Activated B cell treated with CpG ODN at 0.5 μM for 24 hours (primary cell): ENCODE data around the gene NUDT22. TPM values are rescaled to one million over a fixed set of nuclear protein-coding genes. Genes with fewer than 3 reads are reported as not detected.

Experiments used
- ATAC-seq: fragments of 200-7000 bp; cut with Tn5 transposase; one replicate; pipeline ENCODE4 v1.10.0; 2021; ENCODE audit warnings: low read depth, mild to moderate bottlenecking, moderate library complexity
- CTCF ChIA-PET: fragments of 350-600 bp; sonication (Branson Sonifier 250); formaldehyde crosslinking; loops from one replicate; lab custom pipeline; 2021; ENCODE audit warnings: antibody characterized with exemption; lab: Charles Lee
- POLR2A ChIA-PET: fragments of 350-600 bp; sonication (Branson Sonifier 250); formaldehyde crosslinking; loops from one replicate; lab custom pipeline; 2021; ENCODE audit warnings: antibody characterized with exemption; lab: Charles Lee
- DNase-seq: peaks from one replicate; pipeline ENCODE4 v3.0.0; 2022
- H3K27ac Mint-ChIP-seq: one replicate; pipeline ENCODE4 v1.8.0; 2020; ENCODE audit warnings: mixed read lengths
- H3K27me3 Mint-ChIP-seq: one replicate; pipeline ENCODE4 v1.8.0; 2021; ENCODE audit warnings: mixed read lengths
- H3K36me3 Mint-ChIP-seq: one replicate; pipeline ENCODE4 v1.8.0; 2021; ENCODE audit warnings: low read depth, mixed read lengths
- H3K4me1 Mint-ChIP-seq: one replicate; pipeline ENCODE4 v1.8.0; 2021; ENCODE audit warnings: mixed read lengths
- H3K4me3 Mint-ChIP-seq: one replicate; pipeline ENCODE4 v1.8.0; 2020; ENCODE audit warnings: mild to moderate bottlenecking, mixed read lengths
- H3K9me3 Mint-ChIP-seq: one replicate; pipeline ENCODE4 v1.8.0; 2020; ENCODE audit warnings: mixed read lengths
- intact Hi-C: fragments of 100-400 bp; cut with micrococcal nuclease; formaldehyde crosslinking; loops from one replicate; pipeline ENCODE4 v1.15.1; 2024
- total RNA-seq: library from RNA; stranded (reverse); gene quantifications from 2 replicates; pipeline ENCODE4 v1.2.3, GENCODE V29; 2022
- TF ChIP-seq, protein P1 (sequence below): fragments of 200-600 bp; IDR thresholded peaks from one replicate; pipeline ENCODE4 v1.8.0; 2022; ENCODE audit warnings: antibody characterized with exemption, mild to moderate bottlenecking

The NUDT22 gene
- total RNA-seq, 1 donor from 2014 or later = 95.3 TPM

DNA sequence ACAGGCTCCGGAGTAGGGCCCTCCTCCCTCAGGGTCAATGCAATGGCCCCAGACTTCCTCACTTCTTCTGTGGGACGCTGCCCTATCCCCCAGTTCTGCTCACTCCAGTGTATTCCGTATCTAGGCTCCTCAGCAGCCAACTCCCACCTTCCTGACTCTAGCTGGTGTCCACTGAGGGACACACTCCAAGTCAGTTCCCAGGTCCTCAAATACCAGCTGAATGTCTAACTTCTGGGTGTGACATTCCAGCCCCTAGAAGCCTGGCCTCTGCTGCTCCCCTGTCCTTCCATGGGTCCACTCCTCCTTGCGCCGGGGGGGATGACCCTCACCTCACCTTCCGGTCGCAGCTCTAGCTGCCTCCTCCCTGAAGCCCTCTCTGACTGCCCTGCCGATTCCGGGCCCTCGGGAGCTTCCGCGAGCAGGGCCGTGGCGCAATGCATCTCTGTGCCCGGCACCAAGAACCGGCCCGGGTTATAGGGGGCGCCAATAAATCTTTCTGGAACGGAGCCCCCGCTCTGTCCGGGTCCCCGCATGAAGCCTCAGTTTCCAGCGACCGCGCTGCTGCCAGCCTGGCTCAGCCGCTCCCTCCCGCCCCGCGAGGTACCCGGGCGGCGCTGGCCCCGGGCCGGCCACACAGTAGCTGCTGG, 42.9 kb downstream of the NUDT22 start:
- peak overlapping the region; percentile 95 for H3K27ac Mint-ChIP-seq
- TF ChIP-seq, protein P1, sequence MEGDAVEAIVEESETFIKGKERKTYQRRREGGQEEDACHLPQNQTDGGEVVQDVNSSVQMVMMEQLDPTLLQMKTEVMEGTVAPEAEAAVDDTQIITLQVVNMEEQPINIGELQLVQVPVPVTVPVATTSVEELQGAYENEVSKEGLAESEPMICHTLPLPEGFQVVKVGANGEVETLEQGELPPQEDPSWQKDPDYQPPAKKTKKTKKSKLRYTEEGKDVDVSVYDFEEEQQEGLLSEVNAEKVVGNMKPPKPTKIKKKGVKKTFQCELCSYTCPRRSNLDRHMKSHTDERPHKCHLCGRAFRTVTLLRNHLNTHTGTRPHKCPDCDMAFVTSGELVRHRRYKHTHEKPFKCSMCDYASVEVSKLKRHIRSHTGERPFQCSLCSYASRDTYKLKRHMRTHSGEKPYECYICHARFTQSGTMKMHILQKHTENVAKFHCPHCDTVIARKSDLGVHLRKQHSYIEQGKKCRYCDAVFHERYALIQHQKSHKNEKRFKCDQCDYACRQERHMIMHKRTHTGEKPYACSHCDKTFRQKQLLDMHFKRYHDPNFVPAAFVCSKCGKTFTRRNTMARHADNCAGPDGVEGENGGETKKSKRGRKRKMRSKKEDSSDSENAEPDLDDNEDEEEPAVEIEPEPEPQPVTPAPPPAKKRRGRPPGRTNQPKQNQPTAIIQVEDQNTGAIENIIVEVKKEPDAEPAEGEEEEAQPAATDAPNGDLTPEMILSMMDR = no peak
- no peaks in the 10 kb centered on the region for H3K9me3 Mint-ChIP-seq
- ChIA-PET CTCF (interaction anchor here (0.7 to 5.7 kb wide), 6 partner anchors 17 to 64 kb away, joined by 4 to 55 read pairs (median 8); partner anchors contain the start of genes CATSPERZ, PLCB3, PRDX5 and TRMT112), POLR2A (interaction anchor here (0.8 to 6.0 kb wide), 13 partner anchors 15 to 1428 kb away, joined by 3 to 119 read pairs (median 22); partner anchors contain the start of genes BAD, DNAJC4, ESRRA and FERMT3)
- peak overlapping the region; percentile 97 for H3K4me3 Mint-ChIP-seq
- intact Hi-C loops = loop anchor here (1.0 kb wide), 7 partner anchors 18 to 116 kb away; partner anchors contain the start of genes CCDC88B, DNAJC4, ESRRA and NUDT22
- peaks cover 11% of the 10 kb centered on the region for H3K36me3 Mint-ChIP-seq
- H3K27me3 Mint-ChIP-seq = no peaks in the 10 kb centered on the region
- peak; percentile 1 for ATAC-seq
- H3K4me1 Mint-ChIP-seq = peaks cover 23% of the 10 kb centered on the region
- no peak for DNase-seq

DNA sequence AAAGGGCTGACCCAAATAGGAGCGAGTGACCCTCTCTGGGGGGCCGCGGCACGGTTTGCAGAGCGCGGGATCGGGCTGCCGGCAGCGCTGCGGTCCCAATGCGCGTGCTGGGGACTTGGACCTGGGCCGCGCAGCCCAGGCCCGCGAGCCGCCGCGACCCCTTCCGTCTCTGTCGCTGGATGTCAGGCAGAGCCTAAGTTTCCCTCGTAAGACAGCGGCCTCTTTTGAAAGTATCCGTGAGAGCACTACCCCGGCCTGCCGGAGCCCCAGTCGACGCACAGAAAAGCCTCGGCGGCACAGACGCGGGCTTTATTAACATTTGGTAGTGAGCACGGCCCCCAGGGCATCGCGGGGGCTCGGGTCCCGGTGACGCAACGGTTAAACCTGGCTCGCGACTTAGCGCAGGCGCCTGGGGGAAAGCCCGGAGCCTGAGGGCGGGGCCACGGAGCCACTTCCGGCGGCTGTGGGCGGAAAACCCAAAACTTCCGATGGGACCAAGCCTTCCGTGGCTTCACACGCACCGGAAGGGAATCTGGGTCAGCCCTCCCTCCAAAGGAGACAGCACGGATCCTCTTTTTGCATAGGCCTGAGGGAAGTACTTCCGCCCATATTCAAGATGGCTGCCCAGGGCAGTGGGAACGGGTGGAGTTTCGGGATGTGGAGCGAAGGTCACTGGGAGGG, 43.6 kb downstream of the NUDT22 start:
- H3K4me3 Mint-ChIP-seq = peak overlapping the region; percentile 97
- no peaks in the 10 kb centered on the region for H3K9me3 Mint-ChIP-seq
- H3K4me1 Mint-ChIP-seq = peaks cover 23% of the 10 kb centered on the region
- DNase-seq = peak; percentile 97
- peaks cover 11% of the 10 kb centered on the region for H3K36me3 Mint-ChIP-seq
- peak overlapping the region; percentile 95 for H3K27ac Mint-ChIP-seq
- ChIA-PET POLR2A (interaction anchor here (0.8 to 6.0 kb wide), 15 partner anchors 14 to 1428 kb away, joined by 3 to 119 read pairs (median 15); partner anchors contain the start of genes BAD, CCDC88B, DNAJC4 and ESRRA), CTCF (interaction anchor here (0.8 to 5.7 kb wide), 6 partner anchors 15 to 65 kb away, joined by 3 to 55 read pairs (median 8); partner anchors contain the start of genes CATSPERZ, PLCB3, PRDX5 and TRMT112)
- peak; percentile 72 for ATAC-seq
- no peaks in the 10 kb centered on the region for H3K27me3 Mint-ChIP-seq
- intact Hi-C loops = loop anchor here (1.0 kb wide), 14 partner anchors 16 to 116 kb away; partner anchors contain the start of genes CCDC88B, DNAJC4, ESRRA and FKBP2
- TF ChIP-seq, protein P1 = no peak

DNA sequence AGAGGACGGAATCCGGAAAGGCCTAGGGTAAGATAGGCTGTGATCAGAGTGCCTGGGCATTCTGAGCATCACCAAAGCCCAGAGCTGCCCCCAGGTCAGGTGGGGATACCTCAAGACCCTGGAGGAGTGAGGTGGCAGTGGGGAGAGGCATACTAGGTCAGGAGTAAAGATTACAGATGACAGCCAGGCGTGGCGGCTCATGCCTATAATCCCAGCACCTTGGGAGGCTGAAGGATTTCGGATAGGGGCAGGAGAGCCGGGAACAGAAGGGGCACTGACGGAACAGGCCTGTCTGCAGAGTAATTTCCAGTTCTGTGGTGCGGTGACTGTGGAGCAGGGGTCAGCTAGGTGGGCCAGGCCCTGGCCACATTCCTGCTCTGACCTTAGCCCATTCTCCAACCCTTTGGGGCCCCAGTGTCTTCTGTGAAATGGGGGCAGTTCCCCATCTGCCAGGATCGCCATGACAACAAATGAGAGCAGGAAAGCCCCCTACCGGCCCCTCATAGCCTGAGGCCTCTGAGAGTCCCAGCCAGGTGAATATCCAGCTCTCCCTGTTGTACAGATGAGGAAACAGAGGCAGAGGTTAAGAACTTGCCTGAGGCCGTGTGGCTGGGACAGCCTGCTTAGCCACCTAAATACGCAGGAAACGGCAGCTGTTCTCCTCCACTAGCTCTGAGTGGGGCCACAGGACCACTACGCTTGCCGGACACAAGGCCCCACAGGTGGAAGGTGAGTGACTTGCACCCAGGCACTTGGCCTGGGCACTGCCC, 49.1 kb downstream of the NUDT22 start:
- ChIA-PET POLR2A (interaction anchor here (0.6 to 2.3 kb wide), 2 partner anchors 9 to 33 kb away, joined by 3 to 8 read pairs; partner anchors contain the start of gene BAD), CTCF (interaction anchor here (1.4 kb wide), 1 partner anchor 29 kb away, joined by 5 read pairs; no protein-coding TSS in a partner anchor)
- no peak overlapping the region for H3K4me3 Mint-ChIP-seq
- no peaks in the 10 kb centered on the region for H3K9me3 Mint-ChIP-seq
- H3K27me3 Mint-ChIP-seq = no peaks in the 10 kb centered on the region
- H3K27ac Mint-ChIP-seq = peak overlapping the region; percentile 30
- ATAC-seq = no peak
- TF ChIP-seq, protein P1 = no peak
- no peak for DNase-seq
- peaks cover 26% of the 10 kb centered on the region for H3K36me3 Mint-ChIP-seq
- intact Hi-C loops = no loop called here
- peaks cover 8% of the 10 kb centered on the region for H3K4me1 Mint-ChIP-seq

DNA sequence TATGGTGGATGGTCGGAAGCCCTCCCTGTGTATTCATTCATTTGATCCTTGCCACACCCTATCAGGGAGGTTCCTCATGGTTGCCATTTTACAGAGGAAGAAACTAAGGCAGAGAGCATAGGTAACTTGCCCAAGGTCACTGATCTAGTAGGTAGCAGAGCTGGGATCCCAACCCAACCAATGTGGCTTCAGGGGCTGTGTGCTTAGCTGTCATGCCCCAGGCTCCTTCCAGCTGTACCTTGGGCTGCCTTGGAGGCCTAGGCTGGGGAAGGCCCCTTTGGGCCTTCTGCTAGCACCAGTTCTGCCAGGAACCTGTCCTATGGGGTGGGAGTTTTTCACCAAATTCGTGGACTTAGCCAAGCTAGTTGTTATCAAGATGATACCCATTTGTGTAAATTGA, 49.8 kb downstream of the NUDT22 start:
- Mint-ChIP-seq H3K27me3 (no peaks in the 10 kb centered on the region), H3K27ac (peak overlapping the region; percentile 30), H3K4me1 (peaks cover 6% of the 10 kb centered on the region), H3K9me3 (no peaks in the 10 kb centered on the region), H3K4me3 (no peak overlapping the region), H3K36me3 (peaks cover 23% of the 10 kb centered on the region)
- ChIA-PET CTCF (interaction anchor here (1.4 kb wide), 1 partner anchor 28 kb away, joined by 5 read pairs; no protein-coding TSS in a partner anchor), POLR2A (interaction anchor here (0.6 to 2.3 kb wide), 2 partner anchors 9 to 33 kb away, joined by 3 to 8 read pairs; partner anchors contain the start of gene BAD)
- intact Hi-C loops = no loop called here
- DNase-seq = no peak
- TF ChIP-seq, protein P1 = no peak
- ATAC-seq = no peak
